AG09309 (cell line): ENCODE data around the gene LOXL3.
"Not testable (repeated sequence)": the region's sequence is repeated elsewhere in the genome, so short reads cannot be mapped to it uniquely, and the experiment has no call there.

Experiments used
- DNase-seq: peaks from one replicate; pipeline ENCODE4 v3.0.0-alpha.2; 2010; ENCODE audit warnings: low read depth
- H3K4me3 ChIP-seq: 2 replicates; pipeline ENCODE4 v1.5.1; 2011; ENCODE audit warnings: mild to moderate bottlenecking, low read depth, low read length, moderate library complexity; ENCODE audit not compliant: control insufficient read depth
- CTCF ChIP-seq: IDR thresholded peaks from 2 replicates; pipeline ENCODE4 v1.5.1; 2011; ENCODE audit warnings: mild to moderate bottlenecking, low read depth, low read length, inconsistent platforms; ENCODE audit not compliant: insufficient read depth, control insufficient read depth; ENCODE audit errors: missing control alignments

LOXL3 gene

GRCh38 chr2:74491648-74492544, 61.8 kb downstream of the LOXL3 start:
- no peak for TF ChIP-seq CTCF
- DNase-seq, result no peak
- no peak overlapping the region for H3K4me3 ChIP-seq

- no peak for TF ChIP-seq CTCF
- no peak overlapping the region for H3K4me3 ChIP-seq
- DNase-seq, result no peak
Observed at GRCh38 chr2:74489906-74490305, 63.8 kb downstream of the LOXL3 start.

- TF ChIP-seq CTCF, result no peak
- DNase-seq, result no peak
- H3K4me3 ChIP-seq, result no peak overlapping the region
Observed at GRCh38 chr2:74488643-74489481, 64.9 kb downstream of the LOXL3 start.

- no peak for TF ChIP-seq CTCF
- no peak overlapping the region for H3K4me3 ChIP-seq
- DNase-seq, result no peak
Observed at GRCh38 chr2:74486141-74486540, 67.6 kb downstream of the LOXL3 start.

GRCh38 chr2:74483675-74484164, 70.0 kb downstream of the LOXL3 start:
- H3K4me3 ChIP-seq, result peak overlapping the region; percentile 77
- DNase-seq, result not testable (repeated sequence)

- peak within 1 kb of the TSS; percentile 77 for H3K4me3 ChIP-seq
- DNase-seq, result peak; percentile 72
- TF ChIP-seq CTCF, result peak; percentile 90
Observed at GRCh38 chr2:74482801-74483674, 70.7 kb downstream of the LOXL3 start, which contains the start of the genes CCDC142 and TTC31. TSS of gene CCDC142 (minus strand) at chr2:74482998. CDS start at chr2:74482837, 161 bp downstream. TSS of gene TTC31 (plus strand) at chr2:74483081. CDS start at chr2:74483096, 15 bp downstream.
